GM10266 (cell line): ENCODE results near the gene CDK14.

Experiments used
- DNase-seq: peaks from one replicate; pipeline ENCODE4 v3.0.0; 2012; ENCODE audit errors: extremely low spot score
- CTCF ChIP-seq: IDR thresholded peaks from 2 replicates; pipeline ENCODE4 v1.5.1; 2012; ENCODE audit warnings: mild to moderate bottlenecking, low read depth; ENCODE audit not compliant: control insufficient read depth, insufficient read depth; ENCODE audit errors: missing control alignments

CDK14 gene

DNA sequence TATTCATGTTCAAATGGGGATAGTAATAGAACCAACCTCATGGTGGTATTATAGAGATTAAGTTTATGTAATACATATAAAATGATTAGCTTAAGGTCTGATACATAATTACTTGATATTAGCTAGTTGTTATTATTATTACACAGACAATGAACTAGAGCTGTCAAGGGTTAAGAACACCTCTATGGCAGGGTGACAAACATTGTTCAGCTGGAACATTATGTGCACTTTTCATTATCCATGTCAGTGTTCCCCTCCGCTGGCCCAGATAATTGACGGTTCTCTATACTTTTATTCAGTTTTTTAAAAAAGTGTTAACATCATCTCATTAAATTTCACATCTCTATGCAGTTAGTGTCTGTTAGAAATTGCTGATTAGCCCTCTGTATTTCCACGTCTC, 142.1 kb downstream of the CDK14 start:
- DNase-seq, result no peak
- TF ChIP-seq CTCF, result no peak

DNA sequence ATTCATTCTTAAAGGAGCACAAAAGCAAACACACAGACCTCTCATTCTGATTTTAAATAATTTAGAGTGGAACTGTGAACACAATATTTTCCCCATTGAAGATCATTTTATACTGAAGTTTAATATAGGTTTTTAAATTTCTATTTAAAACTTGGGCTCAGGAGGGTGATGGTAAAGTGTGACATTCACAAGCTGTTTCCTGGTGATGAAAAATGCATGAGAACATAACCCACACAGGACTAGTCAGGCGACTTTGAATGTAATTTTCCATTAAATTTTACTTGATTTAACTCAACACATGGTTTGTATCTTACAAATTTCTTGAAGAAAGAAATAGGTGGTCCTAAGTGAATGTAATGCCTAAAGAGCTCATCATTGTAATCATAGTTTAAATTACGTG, 143.6 kb downstream of the CDK14 start:
- no peak for DNase-seq
- TF ChIP-seq CTCF, result no peak

DNA sequence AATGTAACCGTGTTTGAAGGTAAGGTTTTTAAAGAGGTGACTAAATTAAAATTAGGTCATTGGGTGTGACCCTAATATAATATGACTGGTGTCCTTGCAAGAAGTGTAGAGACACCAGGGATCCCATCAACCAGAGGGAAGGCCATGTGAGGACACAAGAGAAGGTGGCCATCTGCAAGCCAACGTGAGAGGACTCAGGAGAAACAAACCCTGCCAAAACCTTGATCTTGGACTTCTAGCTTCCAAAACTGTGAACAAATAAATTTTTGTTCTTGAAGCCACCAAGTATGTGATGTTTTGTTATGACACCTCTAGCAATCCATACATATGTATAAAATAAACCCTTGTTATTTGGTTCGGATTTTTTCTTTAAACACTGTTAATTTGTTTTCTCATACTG, 144.3 kb downstream of the CDK14 start:
- TF ChIP-seq CTCF, result no peak

DNA sequence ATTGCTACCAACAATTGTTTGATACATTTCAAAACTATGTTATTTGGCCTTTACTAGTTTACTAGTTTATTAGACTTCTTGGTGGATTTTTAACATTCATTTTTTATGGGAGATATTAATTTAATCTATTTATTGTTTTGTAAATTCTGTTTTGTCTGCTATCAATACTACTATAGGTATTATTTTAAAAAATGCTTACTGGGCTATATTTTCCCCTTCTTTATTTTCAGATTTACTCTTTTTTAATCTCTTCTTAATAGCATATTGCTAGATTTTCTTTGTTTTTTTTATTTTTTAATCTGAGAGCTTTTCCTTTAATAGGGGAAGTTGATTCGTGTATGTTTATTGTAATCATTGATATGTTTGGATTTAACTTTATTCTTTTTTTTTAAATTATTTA, 147.5 kb downstream of the CDK14 start:
- no peak for TF ChIP-seq CTCF
- no peak for DNase-seq

More for the DNA sequence above, 144.3 kb downstream of the CDK14 start:
- no peak for DNase-seq

- no peak for TF ChIP-seq CTCF
- DNase-seq, result no peak
Observed at GRCh38 chr7:90747516-90747915, 151.4 kb downstream of the CDK14 start.

DNA sequence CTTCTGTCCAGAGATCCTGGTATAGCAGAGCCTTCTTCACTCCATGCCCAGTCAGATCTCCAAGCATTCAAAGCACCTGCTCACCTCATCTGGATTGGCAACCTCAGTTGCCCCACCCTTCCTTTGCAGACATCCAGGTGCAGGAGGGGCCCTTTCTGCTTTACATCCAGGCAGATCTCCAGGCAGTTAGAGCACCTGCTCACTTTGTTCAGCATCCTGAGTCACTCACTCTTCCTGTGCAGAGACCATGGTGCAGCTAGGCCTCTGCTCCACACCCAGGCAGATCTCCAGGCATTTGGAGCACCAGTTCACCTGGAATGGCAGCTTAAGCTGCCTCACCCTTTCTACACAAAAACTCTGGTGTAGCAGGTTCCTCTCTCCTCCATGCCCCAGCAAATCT, 153.1 kb downstream of the CDK14 start:
- TF ChIP-seq CTCF, result no peak
- no peak for DNase-seq

- peak; percentile 49 for DNase-seq
- TF ChIP-seq CTCF, result peak; percentile 51
Observed at GRCh38 chr7:90749774-90750173, 153.7 kb downstream of the CDK14 start.
